HCT116 (cell line): Measurements from ENCODE around the gene LCN6. TPM values are rescaled to one million over a fixed set of nuclear protein-coding genes. Genes with fewer than 3 reads are reported as not detected.

ENCODE experiments used
- ATAC-seq: fragments of 200-7000 bp; cut with Tn5 transposase; 2 replicates; pipeline ENCODE4 v1.9.1; 2020; ENCODE audit warnings: mild to moderate bottlenecking, moderate library complexity
- BruUV-seq: library from RNA; stranded (reverse); fragments of 400-500 nt; replicated peaks from 2 replicates; lab custom pipeline; 2021; lab: Mats Ljungman, UMichigan
- CTCF ChIA-PET: fragments of 300-600 bp; sonication (Branson Sonifier 250); formaldehyde crosslinking; loops from one replicate; lab custom pipeline; 2021; ENCODE audit warnings: antibody characterized with exemption; lab: Charles Lee
- POLR2A ChIA-PET: fragments of 300-600, 350-600 bp; sonication (Branson Sonifier 250); formaldehyde crosslinking; loops from one replicate; lab custom pipeline; 2021; ENCODE audit warnings: antibody characterized with exemption; lab: Charles Lee
- RAD21 ChIA-PET, 2 experiments: fragments of 300-600 bp; sonication (Branson Sonifier 250); formaldehyde crosslinking; loops; one replicate each; lab custom pipeline; 2023; ENCODE audit warnings: low total read pairs in 2 of 2; ENCODE audit not compliant: uncharacterized antibody in 2 of 2, unreplicated experiment in 2 of 2, low non-redundant PET in 1 of 2; lab: Charles Lee
- DNase-seq: peaks from one replicate; pipeline ENCODE4 v3.0.0-alpha.2; 2010; ENCODE audit warnings: low read depth, low spot score
- H2AFZ ChIP-seq: fragments of 200-600 bp; shearing (Covaris generic), sonication (generic); 2 replicates; pipeline ENCODE4 v1.6.1; 2017; ENCODE audit warnings: low read depth, mixed run types, mixed read lengths, antibody characterized with exemption, low read length; ENCODE audit not compliant: poor library complexity, severe bottlenecking
- H3K27ac ChIP-seq: 2 replicates; pipeline ENCODE4 v1.5.1; 2012; ENCODE audit warnings: low read depth, low read length
- H3K27me3 ChIP-seq: fragments of 200-600 bp; sonication (generic); 2 replicates; pipeline ENCODE4 v1.6.1; 2016; ENCODE audit warnings: mixed run types, low read length, mixed read lengths; ENCODE audit not compliant: insufficient read depth
- H3K36me3 ChIP-seq, 2 experiments: fragments of 200-500 bp in 1 of 2; fragments of 200-600 bp in 1 of 2; sonication (Bioruptor generic) in 1 of 2; sonication (generic) in 1 of 2; 2 replicates each; pipeline versions ENCODE4 v1.5.1 to v1.6.1; 2014 to 2016; ENCODE audit warnings: low read length in 2 of 2, inconsistent platforms in 1 of 2, mixed read lengths in 1 of 2, mixed run types in 1 of 2; ENCODE audit not compliant: insufficient read depth in 2 of 2, control insufficient read depth in 1 of 2
- H3K4me1 ChIP-seq, 2 experiments: fragments of 200-600 bp in 1 of 2; sonication (generic) in 1 of 2; 2 replicates each; pipeline versions ENCODE4 v1.5.1 to v1.6.1; 2012 to 2017; ENCODE audit warnings: low read length in 2 of 2, inconsistent platforms in 1 of 2, mild to moderate bottlenecking in 1 of 2, mixed read lengths in 1 of 2, mixed run types in 1 of 2, moderate library complexity in 1 of 2; ENCODE audit not compliant: insufficient read depth in 2 of 2, control insufficient read depth in 1 of 2
- H3K4me2 ChIP-seq: fragments of 200-600 bp; sonication (generic); 2 replicates; pipeline ENCODE4 v1.6.1; 2017; ENCODE audit warnings: mixed run types, low read length, mixed read lengths
- H3K4me3 ChIP-seq, 2 experiments: fragments of 200-600 bp in 1 of 2; sonication (generic) in 1 of 2; replicated peaks in 1 of 2; 2 replicates each; pipeline ENCODE4 v1.5.1; 2011 to 2016; ENCODE audit warnings: low read length in 2 of 2, control low read depth in 1 of 2, low read depth in 1 of 2, mild to moderate bottlenecking in 1 of 2, mixed read lengths in 1 of 2, mixed run types in 1 of 2
- H3K79me2 ChIP-seq: fragments of 200-600 bp; sonication (generic); 2 replicates; pipeline ENCODE4 v1.6.1; 2017; ENCODE audit warnings: mild to moderate bottlenecking, mixed run types, low read length, moderate library complexity, mixed read lengths; ENCODE audit not compliant: insufficient read depth
- H3K9ac ChIP-seq: fragments of 200-600 bp; sonication (generic); 2 replicates; pipeline ENCODE4 v1.6.1; 2016; ENCODE audit warnings: low read length, mixed read lengths
- H3K9me2 ChIP-seq: fragments of 200-600 bp; sonication (generic), shearing (Covaris generic); 2 replicates; pipeline ENCODE4 v1.6.1; 2017; ENCODE audit warnings: mixed run types, mild to moderate bottlenecking, moderate library complexity; ENCODE audit not compliant: insufficient read depth
- H3K9me3 ChIP-seq, 2 experiments: fragments of 200-500 bp in 1 of 2; fragments of 200-600 bp in 1 of 2; sonication (Bioruptor generic) in 1 of 2; sonication (generic) in 1 of 2; 2 replicates each; pipeline ENCODE4 v1.6.1; 2014 to 2017; ENCODE audit warnings: low read length in 2 of 2, mixed read lengths in 2 of 2, inconsistent platforms in 1 of 2, low read depth in 1 of 2, mild to moderate bottlenecking in 1 of 2, mixed run types in 1 of 2, moderate library complexity in 1 of 2; ENCODE audit not compliant: control insufficient read depth in 1 of 2, insufficient read depth in 1 of 2
- H4K20me1 ChIP-seq: fragments of 200-600 bp; sonication (generic), shearing (Covaris generic); 2 replicates; pipeline ENCODE4 v1.6.1; 2017; ENCODE audit warnings: mixed run types, mild to moderate bottlenecking, moderate library complexity; ENCODE audit not compliant: insufficient read depth
- ATF3 ChIP-seq: IDR thresholded peaks from 2 replicates; pipeline ENCODE4 v1.6.1; 2012
- CBX3 ChIP-seq: IDR thresholded peaks from 2 replicates; pipeline ENCODE4 v1.6.1; 2012; ENCODE audit warnings: low read depth
- CEBPB ChIP-seq: IDR thresholded peaks from 2 replicates; pipeline ENCODE4 v1.6.1; 2012; ENCODE audit warnings: low read depth
- CTCF ChIP-seq, 3 experiments: fragments of 200-600 bp in 1 of 3; sonication (generic) in 1 of 3; IDR thresholded peaks in 2 of 3; conservative IDR thresholded peaks in 1 of 3; 2 replicates each; pipeline ENCODE4 v1.5.1; 2012 to 2017; ENCODE audit warnings: low read depth in 2 of 3, low read length in 2 of 3, antibody characterized with exemption in 1 of 3, borderline replicate concordance in 1 of 3, control low read depth in 1 of 3, mild to moderate bottlenecking in 1 of 3, mixed read lengths in 1 of 3, mixed run types in 1 of 3, moderate library complexity in 1 of 3; ENCODE audit not compliant: insufficient read depth in 1 of 3
- EGR1 ChIP-seq: IDR thresholded peaks from 2 replicates; pipeline ENCODE4 v1.6.1; 2012; ENCODE audit warnings: low read depth
- ELF1 ChIP-seq: IDR thresholded peaks from 2 replicates; pipeline ENCODE4 v1.6.1; 2012; ENCODE audit warnings: low read depth, borderline replicate concordance
- EZH2 ChIP-seq: fragments of 200-600 bp; sonication (generic); IDR thresholded peaks from 2 replicates; pipeline ENCODE4 v1.6.1; 2017; ENCODE audit warnings: antibody characterized with exemption, mixed run types
- EZH2phosphoT487 ChIP-seq: fragments of 200-600 bp; IDR thresholded peaks from 2 replicates; pipeline ENCODE4 v1.6.1; 2018; ENCODE audit warnings: antibody characterized with exemption, borderline replicate concordance
- FOSL1 ChIP-seq: IDR thresholded peaks from 2 replicates; pipeline ENCODE4 v1.6.1; 2012; ENCODE audit warnings: low read depth
- MAX ChIP-seq: IDR thresholded peaks from 2 replicates; pipeline ENCODE4 v1.6.1; 2012
- POLR2A ChIP-seq: IDR thresholded peaks from 2 replicates; pipeline ENCODE4 v1.7.0; 2011; ENCODE audit warnings: borderline replicate concordance; ENCODE audit not compliant: insufficient read depth, insufficient read length; ENCODE audit errors: extremely low read depth
- POLR2AphosphoS5 ChIP-seq: IDR thresholded peaks from 2 replicates; pipeline ENCODE4 v1.6.1; 2011; ENCODE audit warnings: mild to moderate bottlenecking, low read depth, low read length, moderate library complexity
- RAD21 ChIP-seq: IDR thresholded peaks from 2 replicates; pipeline ENCODE4 v1.6.1; 2012; ENCODE audit warnings: low read depth, mild to moderate bottlenecking
- REST ChIP-seq: IDR thresholded peaks from 2 replicates; pipeline ENCODE4 v1.6.1; 2012; ENCODE audit warnings: low read depth
- SIN3A ChIP-seq: IDR thresholded peaks from 2 replicates; pipeline ENCODE4 v1.6.1; 2012; ENCODE audit warnings: low read depth
- SRF ChIP-seq: IDR thresholded peaks from 2 replicates; pipeline ENCODE4 v1.6.1; 2012; ENCODE audit warnings: low read depth
- TCF7L2 ChIP-seq: IDR thresholded peaks from 2 replicates; pipeline ENCODE4 v1.7.0; 2011; ENCODE audit warnings: borderline replicate concordance, inconsistent platforms; ENCODE audit not compliant: insufficient read depth, insufficient read length; ENCODE audit errors: extremely low read depth
- YY1 ChIP-seq: IDR thresholded peaks from 2 replicates; pipeline ENCODE4 v1.6.1; 2011; ENCODE audit warnings: low read length, low read depth, moderate library complexity, mild to moderate bottlenecking; ENCODE audit not compliant: insufficient replicate concordance; ENCODE audit errors: extremely low read depth
- intact Hi-C: fragments of 100-400 bp; cut with micrococcal nuclease; formaldehyde crosslinking; loops from 2 replicates; pipeline ENCODE4 v1.10.0; 2022
- total RNA-seq: library from RNA; stranded (reverse); gene quantifications from one replicate; pipeline ENCODE4 v1.2.1, GENCODE V29; 2021; ENCODE audit not compliant: unreplicated experiment

LCN6 gene
- total RNA-seq, 1 experiment from 2014 or later: not detected

- ChIA-PET RAD21 (no interaction called here), CTCF (no interaction called here), POLR2A (no interaction called here)
- ATAC-seq: no peak
- DNase-seq: no peak
- H2AFZ ChIP-seq: no peak overlapping the region
- peaks cover 4 to 19% of the 10 kb centered on the region in 2 experiments; a peak in 3 of 4 replicates for H3K9me3 ChIP-seq
- no peaks in the 10 kb centered on the region for H3K79me2 ChIP-seq
- no peak overlapping the region for H3K4me3 ChIP-seq
- TF ChIP-seq ELF1: no peak
- no peak for TF ChIP-seq YY1
- no peak for TF ChIP-seq EZH2phosphoT487
- TF ChIP-seq RAD21: no peak
- no peak for TF ChIP-seq EGR1
- TF ChIP-seq POLR2AphosphoS5: no peak
- no peak for TF ChIP-seq MAX
- TF ChIP-seq CEBPB: no peak
- no peak for TF ChIP-seq CBX3
- TF ChIP-seq POLR2A: no peak
- no peak for TF ChIP-seq FOSL1
- no peak for TF ChIP-seq SIN3A
- no peak for TF ChIP-seq TCF7L2
- no peak for TF ChIP-seq ATF3
- no peak for TF ChIP-seq SRF
- no peak for TF ChIP-seq EZH2
- TF ChIP-seq CTCF (IDR thresholded peaks at IDR 0.05 in 2 of 3, conservative IDR thresholded peaks at IDR 0.05 in 1 of 3; ENCODE audit: borderline replicate concordance in 1 of 3, insufficient read depth in 1 of 3, low read depth in 2 of 3, low read length in 2 of 3): no peak
- no peak for TF ChIP-seq REST
- H3K4me1 ChIP-seq: no peaks in the 10 kb centered on the region
- no peak overlapping the region for H3K9ac ChIP-seq
- H3K4me2 ChIP-seq: no peak overlapping the region
- H3K27ac ChIP-seq: no peak overlapping the region
- no peaks in the 10 kb centered on the region for H4K20me1 ChIP-seq
- no peaks in the 10 kb centered on the region for H3K9me2 ChIP-seq
- no TSS peak for BruUV-seq
- no peaks in the 10 kb centered on the region for H3K36me3 ChIP-seq
- intact Hi-C loops: no loop called here
- no peaks in the 10 kb centered on the region for H3K27me3 ChIP-seq
Measured at GRCh38 chr9:136751244-136751643, 2.9 kb upstream of the LCN6 start.
